ENCODE data around the gene PTPN2. TPM values are rescaled to one million over a fixed set of nuclear protein-coding genes. Genes with fewer than 3 reads are reported as not detected.

Gene PTPN2
- total and polyA plus RNA-seq, 9 of the 15 experiments (the other 6 are each of a cell fraction or from before 2014, with no cell fraction given) = 36.6 to 66.4 (median 43.8) TPM

DNA sequence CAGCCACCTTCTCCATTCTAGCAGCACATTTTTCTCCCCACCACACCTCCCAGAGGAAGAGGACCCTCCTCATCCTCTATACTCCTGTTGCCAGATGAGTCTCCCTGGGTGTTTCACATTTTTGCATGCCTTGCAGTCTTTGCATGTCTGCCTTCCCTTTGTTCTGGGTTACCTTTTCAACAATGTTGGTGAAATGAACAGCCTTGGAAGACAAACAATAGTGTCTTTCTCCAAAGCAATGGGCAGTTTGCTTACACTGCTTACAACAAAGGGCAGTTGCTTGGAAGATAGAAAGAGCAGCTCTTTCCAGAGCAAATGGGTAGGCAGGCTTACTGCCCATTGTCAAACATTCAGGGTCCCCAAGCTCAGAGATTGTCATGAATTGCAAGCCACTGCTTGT, 49.3 kb upstream of the PTPN2 start:
- H3K4me3 ChIP-seq = no peak overlapping the region
- no peaks in the 10 kb centered on the region for H3K79me2 ChIP-seq (ENCODE audit: control insufficient read depth, insufficient read depth, low read length)
- intact Hi-C loops (cut with micrococcal nuclease) (loop anchor here (5.0 kb wide), 1 partner anchor 541 kb away; no protein-coding TSS in a partner anchor), in situ Hi-C loops (cut with MboI) (loop anchor here (5.0 kb wide), 1 partner anchor 186 kb away; no protein-coding TSS in a partner anchor)
- H3K4me2 ChIP-seq (ENCODE audit: insufficient read depth, low read length) = no peak overlapping the region
- BruUV-seq (replicated peaks) = no TSS peak
- H3K9me3 ChIP-seq (replicated peaks; ENCODE audit: control insufficient read depth, insufficient read depth, low read depth, low read length) = no peaks in the 10 kb centered on the region
- no peaks in the 10 kb centered on the region for H3K36me3 ChIP-seq (ENCODE audit: control insufficient read depth, insufficient read depth, low read length)
- TF ChIP-seq ZNF239 (CRISPR knock-in tag; IDR thresholded peaks at IDR 0.05) = no peak
- TF ChIP-seq CBX8 (IDR thresholded peaks at IDR 0.05; ENCODE audit: borderline replicate concordance, extremely low read depth, low read depth, low read length, poor library complexity, severe bottlenecking) = no peak
- TF ChIP-seq, protein P1, sequence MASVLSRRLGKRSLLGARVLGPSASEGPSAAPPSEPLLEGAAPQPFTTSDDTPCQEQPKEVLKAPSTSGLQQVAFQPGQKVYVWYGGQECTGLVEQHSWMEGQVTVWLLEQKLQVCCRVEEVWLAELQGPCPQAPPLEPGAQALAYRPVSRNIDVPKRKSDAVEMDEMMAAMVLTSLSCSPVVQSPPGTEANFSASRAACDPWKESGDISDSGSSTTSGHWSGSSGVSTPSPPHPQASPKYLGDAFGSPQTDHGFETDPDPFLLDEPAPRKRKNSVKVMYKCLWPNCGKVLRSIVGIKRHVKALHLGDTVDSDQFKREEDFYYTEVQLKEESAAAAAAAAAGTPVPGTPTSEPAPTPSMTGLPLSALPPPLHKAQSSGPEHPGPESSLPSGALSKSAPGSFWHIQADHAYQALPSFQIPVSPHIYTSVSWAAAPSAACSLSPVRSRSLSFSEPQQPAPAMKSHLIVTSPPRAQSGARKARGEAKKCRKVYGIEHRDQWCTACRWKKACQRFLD (CRISPR knock-in tag; IDR thresholded peaks at IDR 0.05) = no peak
- no peak for TF ChIP-seq YY1 (IDR thresholded peaks at IDR 0.05; ENCODE audit: borderline replicate concordance in 1 of 3, control insufficient read depth in 1 of 3, extremely low read depth in 1 of 3, insufficient read depth in 3 of 3, insufficient read length in 1 of 3, insufficient replicate concordance in 2 of 3, low read depth in 1 of 3, low read length in 2 of 3)
- no peak for TF ChIP-seq PTBP1 (IDR thresholded peaks at IDR 0.05; ENCODE audit: low read depth, low read length)
- DNase-seq (ENCODE audit: extremely low read depth in 1 of 4, low spot score in 3 of 4) (no peak), ATAC-seq (no peak), FAIRE-seq (peak; percentile 40)
- H3K4me1 ChIP-seq (replicated peaks in 1 of 2; ENCODE audit: control insufficient read depth in 2 of 2, insufficient read depth in 2 of 2, low read length in 2 of 2) = no peaks in the 10 kb centered on the region; a peak in 1 of 5 replicates
- H3K27ac ChIP-seq (ENCODE audit: extremely low read depth, low read depth, low read length) = no peak overlapping the region
- POLR2A ChIA-PET = interaction anchor here (0.5 to 2.1 kb wide), 3 partner anchors 170 to 505 kb away, joined by 3 to 5 read pairs (median 4); no protein-coding TSS in a partner anchor
- CTCF ChIA-PET (ENCODE audit: low intra/inter-chr PET ratio) = interaction anchor here (2.4 to 2.7 kb wide), 2 partner anchors 189 to 206 kb away, joined by 28 to 49 read pairs; no protein-coding TSS in a partner anchor
- H3K9ac ChIP-seq (ENCODE audit: insufficient read depth in 1 of 2, low read depth in 2 of 2, low read length in 2 of 2) = no peak overlapping the region
- H3K27me3 ChIP-seq (ENCODE audit: control insufficient read depth in 2 of 2, insufficient read depth in 2 of 2, low read length in 2 of 2) = no peaks in the 10 kb centered on the region
- H2AFZ ChIP-seq (ENCODE audit: low read depth, low read length) = no peak overlapping the region
- H3K9me1 ChIP-seq (ENCODE audit: control insufficient read depth, insufficient read depth, low read length) = no peaks in the 10 kb centered on the region
- no peaks in the 10 kb centered on the region for H4K20me1 ChIP-seq (replicated peaks; ENCODE audit: control insufficient read depth, insufficient read depth, low read length)

Measured in K562 (cell line).